T-helper 2 cell treated with Interferon-gamma antibody and Interleukin-4, amounts not matched to agents 100 ng/mL and 5 ng/mL, for 36 hours (primary cell): ENCODE measurements around the gene OR1K1. TPM values are rescaled to one million over a fixed set of nuclear protein-coding genes. Genes with fewer than 3 reads are reported as not detected.
"Not testable (repeated sequence)": the region's sequence is repeated elsewhere in the genome, so short reads cannot be mapped to it uniquely, and the experiment has no call there.

Source experiments
- intact Hi-C: fragments of 100-400 bp; cut with micrococcal nuclease; formaldehyde crosslinking; loops from one replicate; pipeline ENCODE4 v1.15.1; 2023
- total RNA-seq: library from RNA; stranded (reverse); gene quantifications from 2 replicates; pipeline ENCODE4 v1.2.3, GENCODE V29; 2022

Gene OR1K1
- total RNA-seq, 1 donor from 2014 or later = not detected

GRCh38 chr9:122810306-122810946 lies 10.5 kb downstream of the OR1K1 start:
- intact Hi-C loops = loop anchor here (1.0 kb wide), 4 partner anchors 345 to 711 kb away; no protein-coding TSS in a partner anchor

GRCh38 chr9:122812736-122813135 lies 12.8 kb downstream of the OR1K1 start:
- intact Hi-C loops = no loop called here

GRCh38 chr9:122814545-122814944 lies 14.6 kb downstream of the OR1K1 start:
- intact Hi-C loops = no loop called here

GRCh38 chr9:122815544-122815943 lies 15.6 kb downstream of the OR1K1 start:
- intact Hi-C loops = no loop called here

- intact Hi-C loops = no loop called here
Measured at GRCh38 chr9:122816163-122816867, 16.4 kb downstream of the OR1K1 start.

- intact Hi-C loops = no loop called here
Measured at GRCh38 chr9:122819326-122819725, 19.4 kb downstream of the OR1K1 start.

GRCh38 chr9:122819791-122820489 lies 20.0 kb downstream of the OR1K1 start:
- intact Hi-C loops = loop anchor here (10.0 kb wide), 1 partner anchor 525 kb away; no protein-coding TSS in a partner anchor

- intact Hi-C loops = loop anchor here (10.0 kb wide), 1 partner anchor 524 kb away; no protein-coding TSS in a partner anchor
Measured at GRCh38 chr9:122820490-122820845, 20.5 kb downstream of the OR1K1 start.

- intact Hi-C loops = loop anchor here (10.0 kb wide), 1 partner anchor 523 kb away; no protein-coding TSS in a partner anchor
Measured at GRCh38 chr9:122821278-122821943, 21.5 kb downstream of the OR1K1 start.

- intact Hi-C loops = loop anchor here (10.0 kb wide), 1 partner anchor 523 kb away; no protein-coding TSS in a partner anchor
Measured at GRCh38 chr9:122822056-122822455, 22.1 kb downstream of the OR1K1 start.

- intact Hi-C loops = loop anchor here (10.0 kb wide), 1 partner anchor 522 kb away; no protein-coding TSS in a partner anchor
Measured at GRCh38 chr9:122822938-122823337, 23.0 kb downstream of the OR1K1 start.

- intact Hi-C loops = loop anchor here (1.0 to 10.0 kb wide), 8 partner anchors 78 to 1460 kb away; partner anchors contain the start of genes MRRF, RABGAP1, RBM18 and RC3H2
Measured at GRCh38 chr9:122827761-122828093, 27.8 kb downstream of the OR1K1 start.

GRCh38 chr9:122828965-122829284 lies 29.0 kb downstream of the OR1K1 start:
- intact Hi-C loops = loop anchor here (1.0 to 10.0 kb wide), 8 partner anchors 76 to 1462 kb away; partner anchors contain the start of genes MRRF, RABGAP1, RBM18 and RC3H2

GRCh38 chr9:122832194-122832593 lies 32.3 kb downstream of the OR1K1 start:
- intact Hi-C loops = no loop called here

GRCh38 chr9:122835313-122835731 lies 35.4 kb downstream of the OR1K1 start:
- intact Hi-C loops = no loop called here

- intact Hi-C loops = no loop called here
Measured at GRCh38 chr9:122837266-122837850, 37.4 kb downstream of the OR1K1 start.

GRCh38 chr9:122838441-122838840 lies 38.5 kb downstream of the OR1K1 start:
- intact Hi-C loops = not testable (repeated sequence)

GRCh38 chr9:122841501-122841900 lies 41.6 kb downstream of the OR1K1 start:
- intact Hi-C loops = no loop called here

- intact Hi-C loops = no loop called here
Measured at GRCh38 chr9:122844137-122844536, 44.2 kb downstream of the OR1K1 start.

GRCh38 chr9:122845116-122845515 lies 45.2 kb downstream of the OR1K1 start:
- intact Hi-C loops = loop anchor here (5.0 kb wide), 2 partner anchors 42 to 57 kb away; no protein-coding TSS in a partner anchor
